HCT116 (cell line): ENCODE data around the gene PPP1R14C. TPM values are rescaled to one million over a fixed set of nuclear protein-coding genes. Genes with fewer than 3 reads are reported as not detected.

ENCODE experiments used
- ATAC-seq: fragments of 200-7000 bp; cut with Tn5 transposase; 2 replicates; pipeline ENCODE4 v1.9.1; 2020; ENCODE audit warnings: mild to moderate bottlenecking, moderate library complexity
- BruUV-seq: library from RNA; stranded (reverse); fragments of 400-500 nt; replicated peaks from 2 replicates; lab custom pipeline; 2021; lab: Mats Ljungman, UMichigan
- CTCF ChIA-PET: fragments of 300-600 bp; sonication (Branson Sonifier 250); formaldehyde crosslinking; loops from one replicate; lab custom pipeline; 2021; ENCODE audit warnings: antibody characterized with exemption; lab: Charles Lee
- POLR2A ChIA-PET: fragments of 300-600, 350-600 bp; sonication (Branson Sonifier 250); formaldehyde crosslinking; loops from one replicate; lab custom pipeline; 2021; ENCODE audit warnings: antibody characterized with exemption; lab: Charles Lee
- RAD21 ChIA-PET, 2 experiments: fragments of 300-600 bp; sonication (Branson Sonifier 250); formaldehyde crosslinking; loops; one replicate each; lab custom pipeline; 2023; ENCODE audit warnings: low total read pairs in 2 of 2; ENCODE audit not compliant: uncharacterized antibody in 2 of 2, unreplicated experiment in 2 of 2, low non-redundant PET in 1 of 2; lab: Charles Lee
- DNase-seq: peaks from one replicate; pipeline ENCODE4 v3.0.0-alpha.2; 2010; ENCODE audit warnings: low read depth, low spot score
- H2AFZ ChIP-seq: fragments of 200-600 bp; shearing (Covaris generic), sonication (generic); 2 replicates; pipeline ENCODE4 v1.6.1; 2017; ENCODE audit warnings: low read depth, mixed run types, mixed read lengths, antibody characterized with exemption, low read length; ENCODE audit not compliant: poor library complexity, severe bottlenecking
- H3K27ac ChIP-seq: 2 replicates; pipeline ENCODE4 v1.5.1; 2012; ENCODE audit warnings: low read depth, low read length
- H3K27me3 ChIP-seq: fragments of 200-600 bp; sonication (generic); 2 replicates; pipeline ENCODE4 v1.6.1; 2016; ENCODE audit warnings: mixed run types, low read length, mixed read lengths; ENCODE audit not compliant: insufficient read depth
- H3K36me3 ChIP-seq, 2 experiments: fragments of 200-500 bp in 1 of 2; fragments of 200-600 bp in 1 of 2; sonication (Bioruptor generic) in 1 of 2; sonication (generic) in 1 of 2; 2 replicates each; pipeline versions ENCODE4 v1.5.1 to v1.6.1; 2014 to 2016; ENCODE audit warnings: low read length in 2 of 2, inconsistent platforms in 1 of 2, mixed read lengths in 1 of 2, mixed run types in 1 of 2; ENCODE audit not compliant: insufficient read depth in 2 of 2, control insufficient read depth in 1 of 2
- H3K4me1 ChIP-seq, 2 experiments: fragments of 200-600 bp in 1 of 2; sonication (generic) in 1 of 2; 2 replicates each; pipeline versions ENCODE4 v1.5.1 to v1.6.1; 2012 to 2017; ENCODE audit warnings: low read length in 2 of 2, inconsistent platforms in 1 of 2, mild to moderate bottlenecking in 1 of 2, mixed read lengths in 1 of 2, mixed run types in 1 of 2, moderate library complexity in 1 of 2; ENCODE audit not compliant: insufficient read depth in 2 of 2, control insufficient read depth in 1 of 2
- H3K4me2 ChIP-seq: fragments of 200-600 bp; sonication (generic); 2 replicates; pipeline ENCODE4 v1.6.1; 2017; ENCODE audit warnings: mixed run types, low read length, mixed read lengths
- H3K4me3 ChIP-seq, 2 experiments: fragments of 200-600 bp in 1 of 2; sonication (generic) in 1 of 2; replicated peaks in 1 of 2; 2 replicates each; pipeline ENCODE4 v1.5.1; 2011 to 2016; ENCODE audit warnings: low read length in 2 of 2, control low read depth in 1 of 2, low read depth in 1 of 2, mild to moderate bottlenecking in 1 of 2, mixed read lengths in 1 of 2, mixed run types in 1 of 2
- H3K79me2 ChIP-seq: fragments of 200-600 bp; sonication (generic); 2 replicates; pipeline ENCODE4 v1.6.1; 2017; ENCODE audit warnings: mild to moderate bottlenecking, mixed run types, low read length, moderate library complexity, mixed read lengths; ENCODE audit not compliant: insufficient read depth
- H3K9ac ChIP-seq: fragments of 200-600 bp; sonication (generic); 2 replicates; pipeline ENCODE4 v1.6.1; 2016; ENCODE audit warnings: low read length, mixed read lengths
- H3K9me2 ChIP-seq: fragments of 200-600 bp; sonication (generic), shearing (Covaris generic); 2 replicates; pipeline ENCODE4 v1.6.1; 2017; ENCODE audit warnings: mixed run types, mild to moderate bottlenecking, moderate library complexity; ENCODE audit not compliant: insufficient read depth
- H3K9me3 ChIP-seq, 2 experiments: fragments of 200-500 bp in 1 of 2; fragments of 200-600 bp in 1 of 2; sonication (Bioruptor generic) in 1 of 2; sonication (generic) in 1 of 2; 2 replicates each; pipeline ENCODE4 v1.6.1; 2014 to 2017; ENCODE audit warnings: low read length in 2 of 2, mixed read lengths in 2 of 2, inconsistent platforms in 1 of 2, low read depth in 1 of 2, mild to moderate bottlenecking in 1 of 2, mixed run types in 1 of 2, moderate library complexity in 1 of 2; ENCODE audit not compliant: control insufficient read depth in 1 of 2, insufficient read depth in 1 of 2
- H4K20me1 ChIP-seq: fragments of 200-600 bp; sonication (generic), shearing (Covaris generic); 2 replicates; pipeline ENCODE4 v1.6.1; 2017; ENCODE audit warnings: mixed run types, mild to moderate bottlenecking, moderate library complexity; ENCODE audit not compliant: insufficient read depth
- ATF3 ChIP-seq: IDR thresholded peaks from 2 replicates; pipeline ENCODE4 v1.6.1; 2012
- CBX3 ChIP-seq: IDR thresholded peaks from 2 replicates; pipeline ENCODE4 v1.6.1; 2012; ENCODE audit warnings: low read depth
- EGR1 ChIP-seq: IDR thresholded peaks from 2 replicates; pipeline ENCODE4 v1.6.1; 2012; ENCODE audit warnings: low read depth
- ELF1 ChIP-seq: IDR thresholded peaks from 2 replicates; pipeline ENCODE4 v1.6.1; 2012; ENCODE audit warnings: low read depth, borderline replicate concordance
- FOSL1 ChIP-seq: IDR thresholded peaks from 2 replicates; pipeline ENCODE4 v1.6.1; 2012; ENCODE audit warnings: low read depth
- JUND ChIP-seq: IDR thresholded peaks from 2 replicates; pipeline ENCODE4 v1.6.1; 2012
- POLR2A ChIP-seq: IDR thresholded peaks from 2 replicates; pipeline ENCODE4 v1.7.0; 2011; ENCODE audit warnings: borderline replicate concordance; ENCODE audit not compliant: insufficient read depth, insufficient read length; ENCODE audit errors: extremely low read depth
- POLR2AphosphoS5 ChIP-seq: IDR thresholded peaks from 2 replicates; pipeline ENCODE4 v1.6.1; 2011; ENCODE audit warnings: mild to moderate bottlenecking, low read depth, low read length, moderate library complexity
- REST ChIP-seq: IDR thresholded peaks from 2 replicates; pipeline ENCODE4 v1.6.1; 2012; ENCODE audit warnings: low read depth
- SIN3A ChIP-seq: IDR thresholded peaks from 2 replicates; pipeline ENCODE4 v1.6.1; 2012; ENCODE audit warnings: low read depth
- SP1 ChIP-seq: IDR thresholded peaks from 2 replicates; pipeline ENCODE4 v1.6.1; 2012; ENCODE audit warnings: low read depth
- SRF ChIP-seq: IDR thresholded peaks from 2 replicates; pipeline ENCODE4 v1.6.1; 2012; ENCODE audit warnings: low read depth
- YY1 ChIP-seq: IDR thresholded peaks from 2 replicates; pipeline ENCODE4 v1.6.1; 2011; ENCODE audit warnings: low read length, low read depth, moderate library complexity, mild to moderate bottlenecking; ENCODE audit not compliant: insufficient replicate concordance; ENCODE audit errors: extremely low read depth
- intact Hi-C: fragments of 100-400 bp; cut with micrococcal nuclease; formaldehyde crosslinking; loops from 2 replicates; pipeline ENCODE4 v1.10.0; 2022
- total RNA-seq: library from RNA; stranded (reverse); gene quantifications from one replicate; pipeline ENCODE4 v1.2.1, GENCODE V29; 2021; ENCODE audit not compliant: unreplicated experiment
- TF ChIP-seq, protein P1 (sequence below), 3 experiments: fragments of 200-600 bp in 1 of 3; sonication (generic) in 1 of 3; IDR thresholded peaks in 2 of 3; conservative IDR thresholded peaks in 1 of 3; 2 replicates each; pipeline ENCODE4 v1.5.1; 2012 to 2017; ENCODE audit warnings: low read depth in 2 of 3, low read length in 2 of 3, antibody characterized with exemption in 1 of 3, borderline replicate concordance in 1 of 3, control low read depth in 1 of 3, mild to moderate bottlenecking in 1 of 3, mixed read lengths in 1 of 3, mixed run types in 1 of 3, moderate library complexity in 1 of 3; ENCODE audit not compliant: insufficient read depth in 1 of 3

Gene PPP1R14C
- total RNA-seq, 1 experiment from 2014 or later: 7.8 TPM

- TF ChIP-seq ELF1: no peak
- no peak for TF ChIP-seq FOSL1
Observed at GRCh38 chr6:150248300-150248699, 105.5 kb downstream of the PPP1R14C start (continued).

- intact Hi-C loops: no loop called here
- RAD21 ChIA-PET: no interaction called here
- TF ChIP-seq SIN3A: no peak
- no peak for TF ChIP-seq REST
- no peak for TF ChIP-seq YY1
- TF ChIP-seq ELF1: no peak
- TF ChIP-seq, protein P1, sequence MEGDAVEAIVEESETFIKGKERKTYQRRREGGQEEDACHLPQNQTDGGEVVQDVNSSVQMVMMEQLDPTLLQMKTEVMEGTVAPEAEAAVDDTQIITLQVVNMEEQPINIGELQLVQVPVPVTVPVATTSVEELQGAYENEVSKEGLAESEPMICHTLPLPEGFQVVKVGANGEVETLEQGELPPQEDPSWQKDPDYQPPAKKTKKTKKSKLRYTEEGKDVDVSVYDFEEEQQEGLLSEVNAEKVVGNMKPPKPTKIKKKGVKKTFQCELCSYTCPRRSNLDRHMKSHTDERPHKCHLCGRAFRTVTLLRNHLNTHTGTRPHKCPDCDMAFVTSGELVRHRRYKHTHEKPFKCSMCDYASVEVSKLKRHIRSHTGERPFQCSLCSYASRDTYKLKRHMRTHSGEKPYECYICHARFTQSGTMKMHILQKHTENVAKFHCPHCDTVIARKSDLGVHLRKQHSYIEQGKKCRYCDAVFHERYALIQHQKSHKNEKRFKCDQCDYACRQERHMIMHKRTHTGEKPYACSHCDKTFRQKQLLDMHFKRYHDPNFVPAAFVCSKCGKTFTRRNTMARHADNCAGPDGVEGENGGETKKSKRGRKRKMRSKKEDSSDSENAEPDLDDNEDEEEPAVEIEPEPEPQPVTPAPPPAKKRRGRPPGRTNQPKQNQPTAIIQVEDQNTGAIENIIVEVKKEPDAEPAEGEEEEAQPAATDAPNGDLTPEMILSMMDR (IDR thresholded peaks at IDR 0.05 in 2 of 3, conservative IDR thresholded peaks at IDR 0.05 in 1 of 3; ENCODE audit: borderline replicate concordance in 1 of 3, insufficient read depth in 1 of 3, low read depth in 2 of 3, low read length in 2 of 3): no peak
- TF ChIP-seq POLR2A: no peak
- TF ChIP-seq CBX3: no peak
- no peak for TF ChIP-seq SRF
- no peak for TF ChIP-seq EGR1
- TF ChIP-seq JUND: no peak
- no peak for TF ChIP-seq ATF3
- TF ChIP-seq POLR2AphosphoS5: no peak
- no peak for TF ChIP-seq SP1
- TF ChIP-seq, all 23 proteins: peak for 0
Observed at GRCh38 chr6:150249261-150249660, 106.4 kb downstream of the PPP1R14C start.

More at GRCh38 chr6:150249261-150249660, 106.4 kb downstream of the PPP1R14C start:
- Histone ChIP-seq H3K27me3 (no peaks in the 10 kb centered on the region), H4K20me1 (no peaks in the 10 kb centered on the region), H3K4me2 (no peak overlapping the region), H3K9me3 (peaks cover 3 to 9% of the 10 kb centered on the region in 2 experiments; a peak in 2 of 4 replicates), H3K36me3 (no peaks in the 10 kb centered on the region), H3K4me3 (no peak overlapping the region), H3K79me2 (no peaks in the 10 kb centered on the region), H2AFZ (no peak overlapping the region), H3K9ac (no peak overlapping the region), H3K4me1 (peaks cover 22 to 36% of the 10 kb centered on the region in 2 experiments), H3K27ac (no peak overlapping the region), H3K9me2 (no peaks in the 10 kb centered on the region)
- DNase-seq (no peak), ATAC-seq (no peak)
- BruUV-seq: no TSS peak
- CTCF ChIA-PET: no interaction called here
- POLR2A ChIA-PET: no interaction called here
